H1 (cell line): Measurements from ENCODE around the gene CELSR3. TPM values are rescaled to one million over a fixed set of nuclear protein-coding genes. Genes with fewer than 3 reads are reported as not detected.

Experiments used
- CTCF ChIA-PET: fragments of 300-600 bp; sonication (Branson Sonifier 250); formaldehyde crosslinking; loops from one replicate; lab custom pipeline; 2021; ENCODE audit not compliant: partially characterized antibody; lab: Charles Lee
- POLR2A ChIA-PET: fragments of 300-600 bp; sonication (Branson Sonifier 250); formaldehyde crosslinking; loops from one replicate; lab custom pipeline; 2021; ENCODE audit warnings: inconsistent platforms; ENCODE audit not compliant: partially characterized antibody; lab: Charles Lee
- DNase-seq, 2 experiments: peaks; one replicate each; pipeline versions ENCODE4 v3.0.0 to v3.0.0-alpha.2; 2010 to 2022; ENCODE audit warnings: low spot score in 2 of 2, low read depth in 1 of 2, mixed read lengths in 1 of 2
- FAIRE-seq: peaks from 2 replicates; lab custom pipeline; 2011; peaks lifted over from hg19 to GRCh38; lab: Jason Lieb, UNC
- H2AFZ ChIP-seq: 2 replicates; pipeline ENCODE4 v1.8.1; 2012; ENCODE audit warnings: low read length, inconsistent platforms
- H2AK5ac ChIP-seq: 2 replicates; pipeline ENCODE4 v1.6.1; 2013; ENCODE audit warnings: low read depth, low read length
- H2BK120ac ChIP-seq: replicated peaks from 2 replicates; pipeline ENCODE3; 2013; ENCODE audit warnings: low read depth, low read length, inconsistent platforms
- H2BK12ac ChIP-seq: 2 replicates; pipeline ENCODE4 v1.6.1; 2013; ENCODE audit warnings: low read depth, low read length
- H2BK15ac ChIP-seq: 2 replicates; pipeline ENCODE4 v1.6.1; 2013; ENCODE audit warnings: low read length
- H2BK20ac ChIP-seq: 2 replicates; pipeline ENCODE4 v1.6.1; 2013; ENCODE audit warnings: low read length
- H2BK5ac ChIP-seq: 2 replicates; pipeline ENCODE4 v1.6.1; 2013; ENCODE audit warnings: low read depth, low read length
- H3K14ac ChIP-seq: 2 replicates; pipeline ENCODE4 v1.6.1; 2013; ENCODE audit warnings: inconsistent platforms; ENCODE audit not compliant: insufficient read length
- H3K18ac ChIP-seq: 2 replicates; pipeline ENCODE4 v1.6.1; 2013; ENCODE audit warnings: low read length; ENCODE audit errors: extremely low read depth
- H3K23ac ChIP-seq: 2 replicates; pipeline ENCODE4 v1.6.1; 2013; ENCODE audit warnings: inconsistent platforms; ENCODE audit not compliant: insufficient read length
- H3K23me2 ChIP-seq: 2 replicates; pipeline ENCODE4 v1.6.1; 2013; ENCODE audit warnings: low read depth, low read length
- H3K27ac ChIP-seq: 2 replicates; pipeline ENCODE4 v1.6.1; 2011; ENCODE audit warnings: low read depth, low read length, inconsistent platforms
- H3K27me3 ChIP-seq, 4 experiments: replicated peaks in 1 of 4; 1 replicate in 1 of 4; 2 replicates in 3 of 4; pipeline versions ENCODE4 v1.6.1 to v1.8.1; 2011 to 2013; ENCODE audit warnings: low read length in 3 of 4, mild to moderate bottlenecking in 3 of 4, inconsistent platforms in 2 of 4, mixed read lengths in 2 of 4, moderate library complexity in 1 of 4; ENCODE audit not compliant: control insufficient read depth in 3 of 4, insufficient read depth in 3 of 4; ENCODE audit errors: extremely low read depth in 1 of 4
- H3K36me3 ChIP-seq, 4 experiments: 2 replicates each; pipeline versions ENCODE4 v1.6.1 to v1.8.1; 2011 to 2013; ENCODE audit warnings: mild to moderate bottlenecking in 4 of 4, low read length in 3 of 4, moderate library complexity in 2 of 4, control low read depth in 1 of 4, inconsistent platforms in 1 of 4; ENCODE audit not compliant: insufficient read depth in 4 of 4, control insufficient read depth in 2 of 4
- H3K4ac ChIP-seq: replicated peaks from 2 replicates; pipeline ENCODE3; 2013; ENCODE audit warnings: low read length, low read depth, mixed read lengths, inconsistent platforms; ENCODE audit not compliant: insufficient read length
- H3K4me1 ChIP-seq, 4 experiments: replicated peaks in 1 of 4; 1 replicate in 1 of 4; 2 replicates in 3 of 4; pipeline versions ENCODE4 v1.6.1 to v1.8.1; 2011 to 2013; ENCODE audit warnings: low read length in 3 of 4, inconsistent platforms in 2 of 4, mixed read lengths in 1 of 4; ENCODE audit not compliant: insufficient read depth in 4 of 4, control insufficient read depth in 3 of 4
- H3K4me2 ChIP-seq, 2 experiments: 2 replicates each; pipeline versions ENCODE4 v1.6.1 to v1.8.1; 2011 to 2013; ENCODE audit warnings: low read depth in 2 of 2, low read length in 2 of 2, control low read depth in 1 of 2, inconsistent platforms in 1 of 2, mild to moderate bottlenecking in 1 of 2; ENCODE audit not compliant: insufficient read depth in 1 of 2
- H3K4me3 ChIP-seq, 4 experiments: fragments of 200-600, 300-600 bp in 1 of 4; sonication (generic), shearing (Covaris generic), sonication (Bioruptor Twin) in 1 of 4; 2 replicates each; pipeline versions ENCODE4 v1.5.1 to v1.8.1; 2011 to 2016; ENCODE audit warnings: low read length in 4 of 4, low read depth in 3 of 4, control low read depth in 2 of 4, inconsistent platforms in 2 of 4, mild to moderate bottlenecking in 2 of 4, mixed read lengths in 1 of 4, moderate library complexity in 1 of 4; ENCODE audit not compliant: insufficient read depth in 2 of 4; ENCODE audit errors: extremely low read depth in 1 of 4
- H3K56ac ChIP-seq: replicated peaks from 2 replicates; pipeline ENCODE3; 2013; ENCODE audit warnings: low read depth, mild to moderate bottlenecking, mixed read lengths, low read length, inconsistent platforms; ENCODE audit not compliant: insufficient read length
- H3K79me1 ChIP-seq: 2 replicates; pipeline ENCODE4 v1.6.1; 2013; ENCODE audit warnings: low read depth, low read length, control low read depth
- H3K79me2 ChIP-seq, 2 experiments: 2 replicates each; pipeline versions ENCODE4 v1.6.1 to v1.8.1; 2012 to 2013; ENCODE audit warnings: low read length in 2 of 2, mild to moderate bottlenecking in 2 of 2, inconsistent platforms in 1 of 2; ENCODE audit not compliant: insufficient read depth in 2 of 2, control insufficient read depth in 1 of 2
- H3K9ac ChIP-seq, 4 experiments: replicated peaks in 1 of 4; 1 replicate in 1 of 4; 2 replicates in 3 of 4; pipeline versions ENCODE4 v1.6.1 to v1.8.1; 2011 to 2013; ENCODE audit warnings: low read depth in 3 of 4, low read length in 3 of 4, control low read depth in 2 of 4, mild to moderate bottlenecking in 2 of 4, moderate library complexity in 2 of 4, inconsistent platforms in 1 of 4; ENCODE audit errors: extremely low read depth in 1 of 4
- H3K9me3 ChIP-seq, 2 experiments: 2 replicates each; pipeline versions ENCODE4 v1.6.1 to v1.8.1; 2012 to 2013; ENCODE audit warnings: mild to moderate bottlenecking in 2 of 2, moderate library complexity in 2 of 2, control low read depth in 1 of 2, inconsistent platforms in 1 of 2, low read depth in 1 of 2, low read length in 1 of 2, mixed read lengths in 1 of 2; ENCODE audit not compliant: insufficient read depth in 2 of 2
- H4K20me1 ChIP-seq, 2 experiments: replicated peaks in 1 of 2; 2 replicates each; pipeline versions ENCODE3 to v1.8.1; 2011 to 2013; ENCODE audit warnings: inconsistent platforms in 2 of 2, low read length in 2 of 2, mild to moderate bottlenecking in 1 of 2; ENCODE audit not compliant: insufficient read depth in 2 of 2, control insufficient read depth in 1 of 2
- H4K5ac ChIP-seq: 2 replicates; pipeline ENCODE4 v1.6.1; 2013; ENCODE audit warnings: low read length, low read depth, mixed read lengths, inconsistent platforms; ENCODE audit not compliant: insufficient read length
- H4K8ac ChIP-seq: 2 replicates; pipeline ENCODE4 v1.8.0; 2013; ENCODE audit warnings: mild to moderate bottlenecking, moderate library complexity, low read length, inconsistent platforms; ENCODE audit not compliant: insufficient read depth; ENCODE audit errors: extremely low read depth
- H4K91ac ChIP-seq: replicated peaks from 2 replicates; pipeline ENCODE3; 2013; ENCODE audit warnings: low read length, mixed read lengths, inconsistent platforms; ENCODE audit not compliant: insufficient read length
- BCL11A ChIP-seq, 2 experiments: IDR thresholded peaks; one replicate each; pipeline ENCODE4 v1.6.1; 2011; ENCODE audit warnings: low read depth in 2 of 2, low read length in 2 of 2, mild to moderate bottlenecking in 2 of 2
- BRCA1 ChIP-seq: IDR thresholded peaks from 2 replicates; pipeline ENCODE4 v1.6.1; 2012; ENCODE audit warnings: low read depth, low read length, improper control_type of control experiment
- CBX5 ChIP-seq: fragments of 300-800, 300-1000 bp; sonication (generic); IDR thresholded peaks from 2 replicates; pipeline ENCODE4 v1.7.1; 2016; ENCODE audit warnings: antibody characterized with exemption, low read length, low read depth
- HDAC6 ChIP-seq: IDR thresholded peaks from one replicate; pipeline ENCODE4 v1.7.1; 2012; ENCODE audit warnings: low read depth, mild to moderate bottlenecking, inconsistent platforms, low read length, moderate library complexity
- POLR2AphosphoS5 ChIP-seq: IDR thresholded peaks from 2 replicates; pipeline ENCODE4 v1.6.1; 2011; ENCODE audit warnings: low read depth, low read length
- RBBP5 ChIP-seq: IDR thresholded peaks from 2 replicates; pipeline ENCODE4 v1.7.1; 2012; ENCODE audit warnings: low read depth, mild to moderate bottlenecking, inconsistent platforms, low read length, moderate library complexity, borderline replicate concordance
- TAF1 ChIP-seq: IDR thresholded peaks from 2 replicates; pipeline ENCODE4 v1.6.1; 2011; ENCODE audit warnings: mild to moderate bottlenecking, low read depth, low read length
- USF2 ChIP-seq: IDR thresholded peaks from 2 replicates; pipeline ENCODE4 v1.6.1; 2011; ENCODE audit warnings: low read length, improper control_type of control experiment
- WGBS, 2 experiments: shearing (Covaris generic) in 1 of 2; methylation state at CpG; one replicate each; pipeline versions ENCODE4 v1.1.6 to v1.1.7; 2013 to 2015; ENCODE audit warnings: low lambda C conversion rate in 2 of 2, mixed read lengths in 2 of 2, inconsistent platforms in 1 of 2, low coverage in 1 of 2, missing lambda C conversion rate in 1 of 2; ENCODE audit not compliant: insufficient replicate concordance in 2 of 2, insufficient coverage in 1 of 2, insufficient read length in 1 of 2; ENCODE audit errors: extremely low coverage in 1 of 2, missing lambda C conversion rate in 1 of 2; 5-methylcytosine and 5-hydroxymethylcytosine counted together
- polyA plus RNA-seq, 7 experiments: library from polyadenylated mRNA; depleted of rRNA in 3 of 7; stranded (reverse) in 5 of 7; unstranded in 2 of 7; fragments of >200 nt in 5 of 7; fragments of 200-250 nt in 2 of 7; gene quantifications; 1 replicate in 5 of 7; 2 replicates in 1 of 7; 4 replicates in 1 of 7; pipeline versions ENCODE4 v1.2.1 to v1.2.3, GENCODE V29; 2011 to 2013; ENCODE audit warnings: missing spikeins in 2 of 7, mixed read lengths in 2 of 7
- total RNA-seq: library from RNA; stranded (reverse); fragmentation: NEBNext Ultra II Directional; extraction: Animal tissue kit (Norgen Biotek cat#: 25700); gene quantifications from 2 replicates; pipeline ENCODE4 v1.2.1, GENCODE V29; 2021
- TF ChIP-seq, protein P1 (sequence below): IDR thresholded peaks from 2 replicates; pipeline ENCODE4 v1.6.1; 2012; ENCODE audit warnings: inconsistent platforms

CELSR3 gene
- total and polyA plus RNA-seq, 2 of the 8 experiments (the other 6 are each of a cell fraction or from before 2014, with no cell fraction given): 11.6 to 29.5 TPM

DNA sequence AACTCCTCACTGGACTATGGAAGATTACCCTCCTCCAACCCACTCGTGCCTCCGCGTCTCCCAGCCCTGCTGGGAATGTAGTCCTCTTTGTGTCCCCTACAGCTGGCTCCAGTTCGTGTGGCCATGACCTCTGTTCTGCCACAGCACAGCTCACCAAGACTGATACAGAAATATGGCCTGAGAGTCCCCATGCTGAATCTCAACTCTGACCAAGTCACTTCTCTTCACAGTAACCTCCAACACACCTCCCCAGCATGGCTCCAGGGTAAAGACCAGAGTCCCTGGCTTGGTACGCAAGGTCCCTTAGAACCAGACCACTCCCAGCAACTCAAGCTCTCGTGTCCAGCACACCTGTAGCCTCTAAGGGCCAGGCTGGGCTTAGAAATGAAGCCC is 65.3 kb downstream of the CELSR3 start:
- H4K8ac ChIP-seq: no peak overlapping the region
- H2BK5ac ChIP-seq: no peak overlapping the region
- H2BK20ac ChIP-seq: no peak overlapping the region
- no peaks in the 10 kb centered on the region for H3K79me2 ChIP-seq
- H3K27ac ChIP-seq: no peak overlapping the region; the same call in 1 of the 2 replicates
- no peak for TF ChIP-seq TAF1
- TF ChIP-seq POLR2AphosphoS5: no peak
- TF ChIP-seq, protein P1, sequence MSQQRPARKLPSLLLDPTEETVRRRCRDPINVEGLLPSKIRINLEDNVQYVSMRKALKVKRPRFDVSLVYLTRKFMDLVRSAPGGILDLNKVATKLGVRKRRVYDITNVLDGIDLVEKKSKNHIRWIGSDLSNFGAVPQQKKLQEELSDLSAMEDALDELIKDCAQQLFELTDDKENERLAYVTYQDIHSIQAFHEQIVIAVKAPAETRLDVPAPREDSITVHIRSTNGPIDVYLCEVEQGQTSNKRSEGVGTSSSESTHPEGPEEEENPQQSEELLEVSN: no peak
- no peak for TF ChIP-seq RBBP5
- no peak for TF ChIP-seq USF2
- no peak for TF ChIP-seq HDAC6
- TF ChIP-seq BCL11A (IDR thresholded peaks at IDR 0.05; ENCODE audit: low read depth in 2 of 2, low read length in 2 of 2): no peak
- no peak for TF ChIP-seq CBX5
- TF ChIP-seq BRCA1: no peak
- H3K79me1 ChIP-seq: no peaks in the 10 kb centered on the region
- no peak overlapping the region for H2BK120ac ChIP-seq
- H3K4ac ChIP-seq: no peak overlapping the region
- H4K5ac ChIP-seq: no peak overlapping the region
- 100% methylated on average over 6 of the region's 6 CpGs; no CpG with 5 or more reads in 1 of the 2 experiments for WGBS, 2 experiments
- peaks cover 3 to 18% (median 15%) of the 10 kb centered on the region in 4 experiments; a peak in 6 of 7 replicates for H3K4me1 ChIP-seq
- peaks cover 1% of the 10 kb centered on the region; the same call in 1 of the 2 replicates for H3K23me2 ChIP-seq
- DNase-seq (no peak), FAIRE-seq (no peak)
- no peak overlapping the region for H3K4me3 ChIP-seq
- POLR2A ChIA-PET: interaction anchor here (0.7 to 5.1 kb wide), 26 partner anchors 7 to 426 kb away, joined by 3 to 23 read pairs (median 5); partner anchors contain the start of genes CELSR3, PLXNB1, SLC26A6 and UCN2
- CTCF ChIA-PET: interaction anchor here (1.1 to 1.5 kb wide), 4 partner anchors 10 to 66 kb away, joined by 3 to 5 read pairs (median 4); partner anchors contain the start of genes CELSR3, SLC26A6 and UQCRC1
- H3K23ac ChIP-seq: no peak overlapping the region
- H3K56ac ChIP-seq: no peak overlapping the region
- H4K20me1 ChIP-seq: peaks cover 0 to 31% of the 10 kb centered on the region in 2 experiments
- no peak overlapping the region for H3K14ac ChIP-seq
- H4K91ac ChIP-seq: no peak overlapping the region
- H2AK5ac ChIP-seq: no peak overlapping the region; the same call in 1 of the 2 replicates
- H3K4me2 ChIP-seq: no peak overlapping the region
- no peak overlapping the region for H3K18ac ChIP-seq
- no peak overlapping the region for H3K9ac ChIP-seq
- H2BK15ac ChIP-seq: no peak overlapping the region
- peaks cover 0 to 6% (median 0%) of the 10 kb centered on the region in 4 experiments; a peak in 4 of 7 replicates for H3K27me3 ChIP-seq
- no peak overlapping the region for H2AFZ ChIP-seq
- no peak overlapping the region for H2BK12ac ChIP-seq
- peaks cover 31 to 36% (median 34%) of the 10 kb centered on the region in 4 experiments for H3K36me3 ChIP-seq
- no peaks in the 10 kb centered on the region for H3K9me3 ChIP-seq
